Progenitor cell of endocrine pancreas (in vitro differentiated cells): ENCODE measurements around the gene CEP152. TPM values are rescaled to one million over a fixed set of nuclear protein-coding genes. Genes with fewer than 3 reads are reported as not detected.

Experiments
- DNase-seq: peaks from one replicate; pipeline ENCODE4 v3.0.0; 2021; ENCODE audit warnings: low spot score; ENCODE audit not compliant: unreplicated experiment
- H3K27ac Mint-ChIP-seq: 2 replicates; pipeline ENCODE4 v1.8.0; 2021; ENCODE audit warnings: mild to moderate bottlenecking, moderate library complexity, mixed read lengths
- H3K27me3 Mint-ChIP-seq: 2 replicates; pipeline ENCODE4 v1.8.0; 2021; ENCODE audit warnings: mixed read lengths
- H3K36me3 Mint-ChIP-seq: 2 replicates; pipeline ENCODE4 v1.8.0; 2022; ENCODE audit warnings: mixed read lengths; ENCODE audit not compliant: insufficient read depth
- H3K4me1 Mint-ChIP-seq: 2 replicates; pipeline ENCODE4 v1.8.0; 2021; ENCODE audit warnings: low read depth, mixed read lengths
- H3K4me3 Mint-ChIP-seq: 2 replicates; pipeline ENCODE4 v1.8.0; 2021; ENCODE audit warnings: low read depth, mild to moderate bottlenecking, moderate library complexity, mixed read lengths
- H3K9me3 Mint-ChIP-seq: 2 replicates; pipeline ENCODE4 v1.8.0; 2021; ENCODE audit warnings: low read depth, mixed read lengths
- CTCF ChIP-seq: fragments of 200-600 bp; sonication (generic); IDR thresholded peaks from one replicate; pipeline ENCODE4 v1.5.0; 2021; ENCODE audit warnings: antibody characterized with exemption, mild to moderate bottlenecking; ENCODE audit not compliant: unreplicated experiment
- total RNA-seq: library from RNA; stranded (reverse); gene quantifications from 2 replicates; pipeline ENCODE4 v1.2.1, GENCODE V29; 2021

Gene CEP152
- total RNA-seq, 1 donor from 2014 or later, result 9.5 TPM

- Mint-ChIP-seq H3K36me3 (peaks cover 9% of the 10 kb centered on the region), H3K9me3 (no peaks in the 10 kb centered on the region), H3K27me3 (no peaks in the 10 kb centered on the region), H3K4me3 (no peak overlapping the region), H3K27ac (no peak overlapping the region), H3K4me1 (no peaks in the 10 kb centered on the region)
- no peak for TF ChIP-seq CTCF
- no peak for DNase-seq
These were observed 62.3 kb downstream of the CEP152 start for GRCh38 chr15:48748535-48748934.

DNA sequence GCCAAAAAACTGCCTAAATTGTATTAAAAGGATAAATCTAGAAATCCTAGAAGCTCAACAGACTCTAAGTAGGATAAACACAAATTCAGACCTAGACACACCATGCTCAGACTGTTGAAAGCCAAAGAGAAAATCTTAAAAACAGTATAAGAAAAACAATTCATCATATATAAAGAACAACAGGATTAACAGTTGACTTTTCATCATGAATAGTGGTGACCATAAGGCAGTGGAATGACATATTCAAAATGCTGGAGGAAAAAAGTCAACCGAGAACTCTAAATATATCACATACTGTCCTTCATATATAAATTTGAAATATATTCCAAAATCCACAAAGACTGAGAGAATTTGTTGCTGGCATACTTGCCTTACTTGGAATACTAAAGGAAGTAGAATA is 77.3 kb downstream of the CEP152 start:
- DNase-seq, result no peak
- Mint-ChIP-seq H3K4me1 (no peaks in the 10 kb centered on the region), H3K9me3 (peaks cover 27% of the 10 kb centered on the region), H3K4me3 (no peak overlapping the region), H3K27me3 (no peaks in the 10 kb centered on the region), H3K27ac (no peak overlapping the region), H3K36me3 (peaks cover 27% of the 10 kb centered on the region)
- TF ChIP-seq CTCF, result no peak

- DNase-seq, result no peak
- Mint-ChIP-seq H3K4me3 (no peak overlapping the region), H3K27ac (no peak overlapping the region), H3K36me3 (peaks cover 24% of the 10 kb centered on the region), H3K27me3 (no peaks in the 10 kb centered on the region), H3K4me1 (no peaks in the 10 kb centered on the region), H3K9me3 (peaks cover 21% of the 10 kb centered on the region)
- no peak for TF ChIP-seq CTCF
These were observed 80.4 kb downstream of the CEP152 start for GRCh38 chr15:48730506-48730905.

DNA sequence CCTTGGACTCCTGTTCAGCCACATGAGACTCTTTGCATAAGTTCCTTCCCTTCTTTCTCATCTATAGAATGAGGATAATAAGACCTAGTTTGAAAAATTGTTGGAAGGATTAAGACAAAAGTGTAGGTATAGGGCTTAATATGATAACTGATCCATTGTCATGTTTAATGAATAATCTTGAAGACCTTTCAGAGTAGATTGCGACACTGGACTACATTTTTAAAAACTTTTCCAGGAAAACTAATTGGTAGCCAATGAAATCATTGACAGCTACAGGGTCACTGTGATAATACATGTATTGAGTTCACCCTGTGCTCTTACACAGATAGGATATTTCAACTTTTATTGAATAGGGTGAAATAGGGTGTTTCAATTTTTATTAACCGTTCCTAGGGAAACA is 86.9 kb downstream of the CEP152 start:
- no peak for DNase-seq
- Mint-ChIP-seq H3K36me3 (peaks cover 2% of the 10 kb centered on the region), H3K27me3 (no peaks in the 10 kb centered on the region), H3K27ac (no peak overlapping the region), H3K4me1 (peaks cover 1% of the 10 kb centered on the region), H3K9me3 (no peaks in the 10 kb centered on the region), H3K4me3 (no peak overlapping the region)
- no peak for TF ChIP-seq CTCF

DNA sequence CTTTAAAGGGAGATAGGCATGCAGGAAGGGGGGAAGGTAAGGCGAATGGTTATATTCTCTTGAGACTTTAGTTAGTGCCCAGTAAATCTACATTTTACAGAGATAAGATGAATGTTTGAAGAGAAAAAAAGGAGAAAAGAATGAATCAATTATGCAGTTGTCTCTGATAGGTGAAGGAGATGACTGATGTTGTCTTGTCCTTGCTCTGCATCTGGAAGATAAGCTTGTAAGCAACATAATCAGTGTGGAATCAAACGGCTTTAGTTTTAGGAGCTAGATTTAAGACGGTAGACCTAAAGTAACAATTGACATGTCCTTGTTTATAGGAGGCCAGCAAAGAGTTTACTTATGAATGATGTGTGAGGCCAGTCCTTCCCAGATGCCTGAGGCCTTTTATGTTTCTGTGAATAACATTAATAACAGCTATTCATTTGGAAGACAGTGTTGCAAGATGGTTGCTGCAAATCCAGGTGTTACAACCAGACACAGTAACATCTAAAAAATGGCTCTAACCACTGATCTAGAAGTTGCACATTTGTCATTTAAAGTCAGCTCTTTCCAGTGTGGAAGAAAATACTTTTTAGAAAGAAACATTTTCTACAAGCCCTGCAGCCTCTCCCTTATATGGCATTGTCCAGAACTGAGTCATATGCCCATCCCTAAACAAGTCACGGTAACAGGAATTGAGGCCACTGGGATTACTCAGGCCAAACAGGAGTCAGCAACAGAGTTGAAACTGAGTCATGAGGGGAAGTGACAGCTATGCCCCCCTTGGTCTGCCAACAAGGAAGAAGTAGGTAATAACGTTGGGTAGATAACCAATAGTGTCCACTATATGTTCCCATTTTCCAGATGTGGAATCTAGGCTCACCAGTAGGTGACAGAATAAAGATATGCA is 87.9 kb downstream of the CEP152 start:
- Mint-ChIP-seq H3K27me3 (no peaks in the 10 kb centered on the region), H3K4me3 (no peak overlapping the region), H3K9me3 (no peaks in the 10 kb centered on the region), H3K36me3 (peaks cover 2% of the 10 kb centered on the region), H3K27ac (no peak overlapping the region), H3K4me1 (peaks cover 1% of the 10 kb centered on the region)
- TF ChIP-seq CTCF, result no peak
- no peak for DNase-seq
